Colonic mucosa (tissue), 4 donors: ENCODE results near the gene TRIM7. TPM values are rescaled to one million over a fixed set of nuclear protein-coding genes. Genes with fewer than 3 reads are reported as not detected.
"Not testable (repeated sequence)": the region's sequence is repeated elsewhere in the genome, so short reads cannot be mapped to it uniquely, and the experiment has no call there.

Experiments used
- DNase-seq: peaks from one replicate; pipeline ENCODE4 v3.0.0-alpha.2; 2020
- H3K27ac ChIP-seq: fragments of 200-600 bp; one replicate; pipeline ENCODE4 v1.8.0; 2021
- H3K27me3 ChIP-seq: fragments of 200-600 bp; one replicate; pipeline ENCODE4 v1.8.0; 2021
- H3K36me3 ChIP-seq: fragments of 200-600 bp; one replicate; pipeline ENCODE4 v1.8.0; 2021
- H3K4me1 ChIP-seq: fragments of 200-600 bp; one replicate; pipeline ENCODE4 v1.8.0; 2021; ENCODE audit warnings: mild to moderate bottlenecking
- H3K4me3 ChIP-seq: fragments of 200-600 bp; one replicate; pipeline ENCODE4 v1.8.0; 2021
- H3K9ac ChIP-seq, 2 donors: one replicate each; pipeline ENCODE4 v1.7.0; 2013; ENCODE audit warnings: control low read depth in 2 of 2, low read depth in 2 of 2, low read length in 2 of 2
- H3K9me3 ChIP-seq: fragments of 200-600 bp; one replicate; pipeline ENCODE4 v1.8.0; 2021
- intact Hi-C: fragments of 100-400 bp; cut with DNase I; formaldehyde crosslinking; loops from one replicate; pipeline ENCODE4 v1.14.1; 2022
- microRNA-seq: library from miRNA; unstranded; fragments of <30 nt; microRNA quantifications from one replicate; pipeline ENCODE4, GENCODE V29; 2019
- total RNA-seq, 2 donors: library from RNA; stranded (reverse); fragmentation: NEBNext Ultra II Directional in 1 of 2; extraction: Animal tissue kit (Norgen Biotek cat#: 25700) in 1 of 2; gene quantifications; one replicate each; pipeline ENCODE4 v1.2.1, GENCODE V29; 2021
- TF ChIP-seq, protein P1 (sequence below): fragments of 200-600 bp; IDR thresholded peaks from one replicate; pipeline ENCODE4 v1.8.0; 2022; ENCODE audit warnings: antibody characterized with exemption, mild to moderate bottlenecking
- donor health status: healthy.
- donor health status: DM: no; HTN: no; CAD: no.
- donor health status: DM: no; HTN: no; CAD: no.

TRIM7 gene
- total RNA-seq, 2 donors from 2014 or later, result 6.8 to 8.7 TPM

DNA sequence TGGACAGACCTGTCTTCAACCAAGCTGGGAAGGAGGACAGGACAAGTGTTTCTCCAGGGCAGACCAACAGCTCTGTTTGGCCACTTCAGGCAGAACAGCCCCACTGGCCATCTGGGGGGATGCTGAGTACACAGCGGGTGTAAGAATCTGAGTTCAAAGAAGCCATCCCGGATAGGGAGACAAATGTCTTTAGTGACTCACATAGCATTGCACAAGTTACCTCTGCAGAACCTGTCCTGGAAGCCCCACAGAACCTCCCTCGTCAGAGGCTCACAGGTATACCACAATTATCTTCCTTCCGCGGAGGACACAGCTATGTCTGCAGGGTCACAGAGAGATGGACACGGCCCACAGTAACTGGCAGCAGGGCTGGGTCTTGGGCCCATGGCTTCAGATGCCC is 55.6 kb downstream of the TRIM7 start:
- TF ChIP-seq, protein P1, sequence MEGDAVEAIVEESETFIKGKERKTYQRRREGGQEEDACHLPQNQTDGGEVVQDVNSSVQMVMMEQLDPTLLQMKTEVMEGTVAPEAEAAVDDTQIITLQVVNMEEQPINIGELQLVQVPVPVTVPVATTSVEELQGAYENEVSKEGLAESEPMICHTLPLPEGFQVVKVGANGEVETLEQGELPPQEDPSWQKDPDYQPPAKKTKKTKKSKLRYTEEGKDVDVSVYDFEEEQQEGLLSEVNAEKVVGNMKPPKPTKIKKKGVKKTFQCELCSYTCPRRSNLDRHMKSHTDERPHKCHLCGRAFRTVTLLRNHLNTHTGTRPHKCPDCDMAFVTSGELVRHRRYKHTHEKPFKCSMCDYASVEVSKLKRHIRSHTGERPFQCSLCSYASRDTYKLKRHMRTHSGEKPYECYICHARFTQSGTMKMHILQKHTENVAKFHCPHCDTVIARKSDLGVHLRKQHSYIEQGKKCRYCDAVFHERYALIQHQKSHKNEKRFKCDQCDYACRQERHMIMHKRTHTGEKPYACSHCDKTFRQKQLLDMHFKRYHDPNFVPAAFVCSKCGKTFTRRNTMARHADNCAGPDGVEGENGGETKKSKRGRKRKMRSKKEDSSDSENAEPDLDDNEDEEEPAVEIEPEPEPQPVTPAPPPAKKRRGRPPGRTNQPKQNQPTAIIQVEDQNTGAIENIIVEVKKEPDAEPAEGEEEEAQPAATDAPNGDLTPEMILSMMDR, result no peak
- Histone ChIP-seq H3K4me3 (no peak overlapping the region), H3K27ac (no peak overlapping the region), H3K36me3 (no peaks in the 10 kb centered on the region), H3K27me3 (no peaks in the 10 kb centered on the region), H3K9me3 (no peaks in the 10 kb centered on the region), H3K4me1 (no peaks in the 10 kb centered on the region), H3K9ac (no peak overlapping the region)
- DNase-seq, result no peak
- intact Hi-C loops, result no loop called here

DNA sequence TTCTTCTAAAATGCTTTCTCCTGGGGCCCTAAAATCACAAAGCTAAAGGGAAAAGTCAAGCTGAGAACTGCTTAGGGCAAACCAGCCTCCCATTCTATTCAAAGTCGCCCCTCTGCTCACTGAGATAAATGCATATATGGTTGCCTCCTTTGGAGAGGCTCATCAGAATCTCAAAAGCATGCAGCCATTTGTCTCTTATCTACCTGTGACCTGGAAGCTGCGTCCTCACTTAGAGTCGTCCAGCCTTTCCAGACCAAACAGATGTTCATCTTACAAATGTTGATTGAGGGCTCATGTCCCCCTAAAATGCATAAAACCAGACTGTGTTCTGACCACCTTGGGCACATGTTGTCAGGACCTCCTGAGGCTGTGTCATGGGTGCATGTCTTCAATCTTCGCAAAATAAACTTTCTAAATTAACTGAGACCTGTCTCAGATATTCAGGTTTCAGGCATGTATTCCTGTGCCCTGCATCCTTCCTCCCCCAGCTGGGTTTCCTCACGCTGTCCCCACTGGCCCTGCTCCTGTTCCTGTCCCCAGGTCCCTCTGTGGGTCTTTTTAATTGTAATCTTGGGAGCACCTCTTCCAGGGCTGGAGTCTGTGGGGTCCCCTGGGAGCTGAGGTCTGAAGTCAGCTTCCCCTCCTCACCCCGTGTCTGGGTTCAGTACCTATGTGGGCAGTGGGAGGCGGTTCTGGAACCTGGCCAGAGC is 57.9 kb downstream of the TRIM7 start, which contains the start of gene OR2V2:
Gene OR2V2, plus strand, starts transcription at position 660 of the 710 bp plus-strand sequence. CDS start 7,357 bp downstream, outside the sequence.
- DNase-seq, H3K4me3 ChIP-seq, H3K27ac ChIP-seq, H3K9ac ChIP-seq, H3K36me3 ChIP-seq, H3K27me3 ChIP-seq, H3K4me1 ChIP-seq, intact Hi-C loops, H3K9me3 ChIP-seq: not testable (repeated sequence)

DNA sequence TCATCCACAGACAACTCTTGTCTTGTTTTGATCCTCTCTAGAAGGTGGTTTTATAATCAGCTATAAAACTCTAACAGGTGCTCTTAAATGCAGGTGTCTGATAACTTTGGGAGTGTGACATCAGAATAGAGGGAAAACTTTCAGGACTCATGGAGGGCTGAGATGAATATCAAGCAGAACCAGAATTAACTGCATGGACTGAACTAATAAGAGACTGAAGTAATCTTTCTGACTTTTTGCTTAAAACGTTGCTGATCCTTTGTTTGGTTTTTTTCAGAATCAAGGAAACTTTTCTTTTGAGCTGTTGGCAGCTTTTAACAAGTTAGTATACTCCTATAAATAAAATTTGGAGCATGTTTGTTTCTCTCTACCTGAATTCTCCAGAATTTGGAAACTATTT is 59.9 kb downstream of the TRIM7 start:
- intact Hi-C loops, result no loop called here

More for the DNA sequence above, 59.9 kb downstream of the TRIM7 start:
- Histone ChIP-seq H3K36me3 (no peaks in the 10 kb centered on the region), H3K27ac (no peak overlapping the region), H3K9me3 (no peaks in the 10 kb centered on the region), H3K4me1 (no peaks in the 10 kb centered on the region), H3K4me3 (no peak overlapping the region), H3K27me3 (peaks cover 5% of the 10 kb centered on the region), H3K9ac (no peak overlapping the region)
- TF ChIP-seq, protein P1, result no peak
- DNase-seq, result no peak

Small RNA genes lying within 50 kb of the gene (microRNA-seq; reads per million reads assigned to microRNA genes)
- gene MIR4638, result not detected

Other genes starting within 250 kb of the TRIM7 start
- gene BTNL3, start 216.3 kb downstream of the TRIM7 start, total RNA-seq, result 10 to 100 TPM; 38.0 to 71.1 TPM
- gene BTNL9, start 164.9 kb downstream of the TRIM7 start, total RNA-seq, result 1 to 10 TPM; 2.8 to 5.3 TPM
- gene OR2V1, start 74.0 kb downstream of the TRIM7 start, total RNA-seq, result not detected
- not detected for gene OR2V2, start 57.6 kb downstream of the TRIM7 start, total RNA-seq
- 10 to 100 TPM; 22.2 to 41.1 TPM for gene TRIM41, start 18.1 kb upstream of the TRIM7 start, total RNA-seq
- 1,000 to 10,000 TPM; 1,252 to 1,403 TPM for gene RACK1, start 38.7 kb upstream of the TRIM7 start, total RNA-seq
- gene TRIM52, start 55.9 kb upstream of the TRIM7 start, total RNA-seq, result 10 to 100 TPM in 1 of 2 donors, 1 to 10 TPM in 1; 9.8 to 13.5 TPM
- not detected for gene OR4F3, start 162.1 kb upstream of the TRIM7 start, total RNA-seq